Ammon's horn (tissue), 1 donor: Measurements from ENCODE around the gene PHF21B.
A peak's percentile ranks its signal among the peaks of the same experiment; 100 is the strongest.
"Not testable (repeated sequence)": the region's sequence is repeated elsewhere in the genome, so short reads cannot be mapped to it uniquely, and the experiment has no call there.

Source experiments
- DNase-seq: peaks from one replicate; pipeline ENCODE4 v3.0.0-alpha.2; 2016; ENCODE audit warnings: low spot score

Gene PHF21B

DNA sequence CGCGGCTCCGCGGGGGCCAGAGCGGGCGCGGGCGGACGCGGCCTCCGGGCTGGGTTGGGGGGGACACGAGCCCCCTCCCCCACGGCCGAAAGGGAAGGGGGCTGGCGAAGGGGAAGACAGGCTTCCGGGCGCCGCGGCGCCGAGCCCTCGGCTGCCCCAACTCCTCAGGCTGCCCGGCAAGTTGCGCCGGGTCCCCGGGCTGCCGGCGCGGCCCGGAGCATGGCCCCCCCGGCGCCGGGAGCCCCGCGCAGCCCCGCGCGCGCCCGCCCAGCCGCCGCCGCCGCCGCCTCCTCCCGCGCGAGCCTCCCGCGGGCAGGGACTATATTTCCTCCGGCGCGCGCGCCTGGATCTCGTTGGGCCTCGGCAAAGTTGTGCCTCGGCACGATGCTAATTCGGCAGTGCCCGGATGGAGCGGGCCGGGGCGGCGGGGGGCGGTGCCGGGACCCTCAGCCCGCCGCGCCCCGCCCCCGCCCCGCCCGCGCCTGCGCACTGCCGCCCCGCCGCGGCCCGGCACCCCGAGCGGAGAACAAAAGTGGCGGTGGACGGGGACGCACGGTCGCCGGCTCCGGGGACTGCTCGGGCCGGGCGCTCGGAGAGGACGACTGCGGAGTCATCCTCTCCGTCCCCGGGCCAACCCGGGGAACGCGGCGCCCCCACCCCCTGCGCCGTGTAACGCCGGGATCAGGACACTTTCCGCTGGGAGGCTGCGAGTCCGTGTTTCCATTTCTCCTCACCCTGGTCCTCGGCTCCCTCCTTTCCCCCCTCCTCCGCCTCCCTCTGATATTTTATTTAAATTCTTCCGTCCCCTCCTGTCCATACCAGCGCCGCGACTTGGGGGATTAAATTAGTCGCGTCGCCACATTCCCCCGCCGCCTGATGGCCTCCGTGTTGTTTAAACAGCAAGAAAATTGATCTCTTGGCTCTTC lies at the start of gene PHF21B:
Gene PHF21B, minus strand, starts transcription at position 400 of the 926 bp plus-strand sequence. CDS start 456 bp downstream, outside the sequence.
- DNase-seq: peak; percentile 52

DNA sequence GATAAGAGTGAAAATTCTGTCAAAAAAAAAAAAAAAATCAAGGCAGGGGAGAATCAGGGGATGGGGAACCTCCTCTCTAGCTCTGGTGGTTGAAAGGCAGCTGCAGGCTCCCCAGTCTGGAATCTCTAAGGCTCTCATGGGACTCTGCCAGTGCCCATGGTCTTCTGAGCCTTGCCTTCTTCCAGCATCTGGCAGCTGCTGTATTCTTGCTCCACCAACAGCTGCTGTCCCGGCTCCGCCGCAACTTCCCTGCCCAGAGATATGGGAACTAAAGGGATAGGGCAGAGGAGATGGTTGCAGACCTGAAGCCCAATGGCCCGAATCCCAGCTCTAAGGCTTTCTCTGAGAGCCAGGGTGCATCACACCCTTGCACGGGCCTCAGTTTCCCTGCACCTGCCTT lies 49.5 kb upstream of the PHF21B start:
- no peak for DNase-seq

- DNase-seq: no peak
These were observed 48.8 kb upstream of the PHF21B start for GRCh38 chr22:45058622-45058912.

GRCh38 chr22:45055936-45056335 lies 46.1 kb upstream of the PHF21B start:
- no peak for DNase-seq

- no peak for DNase-seq
These were observed 43.8 kb upstream of the PHF21B start for GRCh38 chr22:45053571-45053970.

DNA sequence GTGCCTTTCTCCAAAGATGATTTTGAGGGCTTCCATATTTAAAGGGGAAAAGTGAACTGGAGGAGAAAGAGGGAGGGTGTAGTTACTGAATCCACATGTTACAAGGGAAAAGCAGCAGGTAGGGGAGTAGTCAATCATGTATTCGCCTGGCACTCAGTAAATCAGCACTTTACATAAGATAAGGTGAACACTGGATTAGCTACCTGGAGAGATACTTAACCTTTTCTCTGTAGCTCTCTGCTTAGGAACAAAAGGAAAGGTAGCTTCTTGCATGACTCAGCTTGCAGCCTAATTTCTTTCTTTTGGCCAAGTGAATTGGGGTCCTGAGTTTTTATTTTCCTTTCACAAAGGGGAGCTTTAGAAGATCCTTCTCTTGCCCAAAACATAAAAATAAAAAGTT lies 43.3 kb upstream of the PHF21B start:
- DNase-seq: no peak

GRCh38 chr22:45052665-45053064 lies 42.9 kb upstream of the PHF21B start:
- not testable (repeated sequence) for DNase-seq

DNA sequence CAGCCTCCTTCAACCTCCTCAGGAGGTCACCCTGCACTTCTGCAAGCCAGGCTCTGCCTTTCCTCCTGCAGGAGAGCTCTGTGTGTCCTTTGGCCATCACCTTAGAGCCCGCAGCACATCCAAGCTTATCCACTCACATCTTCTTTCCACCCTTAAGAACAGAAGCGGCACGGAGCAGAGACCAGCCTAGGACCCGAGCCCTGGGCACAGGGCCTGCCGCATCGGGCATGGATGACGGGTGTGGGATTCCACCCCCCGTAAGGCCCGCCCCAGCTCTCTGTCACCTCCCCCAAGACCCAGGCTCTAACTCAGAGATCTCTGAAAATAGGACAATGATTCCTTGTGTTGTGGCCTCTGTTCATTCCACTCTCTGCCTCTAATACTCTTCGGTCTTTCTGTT lies 42.1 kb upstream of the PHF21B start:
- no peak for DNase-seq

- DNase-seq: no peak
These were observed 41.6 kb upstream of the PHF21B start for GRCh38 chr22:45051419-45051818.

GRCh38 chr22:45047260-45047659 lies 37.5 kb upstream of the PHF21B start:
- DNase-seq: no peak

- DNase-seq: no peak
These were observed 35.4 kb upstream of the PHF21B start for GRCh38 chr22:45045208-45045607.

DNA sequence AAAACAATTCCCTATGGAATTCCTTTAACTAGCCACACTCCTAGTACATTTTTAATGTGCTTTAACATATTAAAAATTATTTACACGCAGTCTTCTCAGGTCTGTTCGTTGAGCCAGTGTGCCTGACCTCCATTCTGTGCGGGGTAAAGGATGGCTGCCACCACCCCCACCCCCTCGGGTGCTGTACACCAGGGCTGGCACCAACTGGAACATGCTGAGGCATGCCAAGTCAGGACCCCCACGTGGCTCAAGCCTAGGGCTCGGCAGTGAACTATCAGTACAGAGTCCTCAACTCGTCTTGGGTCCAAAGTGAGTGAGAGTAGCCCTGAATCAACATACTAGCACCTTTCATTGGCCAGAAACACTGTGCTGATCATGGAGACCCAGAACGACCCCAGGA lies 32.5 kb upstream of the PHF21B start:
- DNase-seq: no peak

DNA sequence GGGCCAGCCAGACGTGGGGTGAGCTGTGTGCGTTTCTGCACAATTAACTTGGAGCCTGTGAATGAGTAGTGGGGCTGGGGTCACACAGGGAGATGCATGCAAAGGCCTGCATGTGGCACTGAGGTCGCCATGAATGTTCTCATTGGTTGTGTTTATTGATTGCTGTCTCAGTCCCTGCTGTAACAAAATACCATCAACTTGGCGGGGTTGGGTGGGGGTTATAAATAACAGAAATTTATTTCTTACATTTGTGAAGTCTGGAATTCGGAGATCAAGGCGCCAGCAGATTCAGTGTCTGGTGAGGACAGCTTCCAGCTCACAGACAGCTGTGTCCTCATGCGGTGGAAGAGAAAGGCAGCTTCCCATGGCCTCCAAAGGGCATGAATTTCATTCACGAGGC lies 29.3 kb upstream of the PHF21B start:
- DNase-seq: no peak

DNA sequence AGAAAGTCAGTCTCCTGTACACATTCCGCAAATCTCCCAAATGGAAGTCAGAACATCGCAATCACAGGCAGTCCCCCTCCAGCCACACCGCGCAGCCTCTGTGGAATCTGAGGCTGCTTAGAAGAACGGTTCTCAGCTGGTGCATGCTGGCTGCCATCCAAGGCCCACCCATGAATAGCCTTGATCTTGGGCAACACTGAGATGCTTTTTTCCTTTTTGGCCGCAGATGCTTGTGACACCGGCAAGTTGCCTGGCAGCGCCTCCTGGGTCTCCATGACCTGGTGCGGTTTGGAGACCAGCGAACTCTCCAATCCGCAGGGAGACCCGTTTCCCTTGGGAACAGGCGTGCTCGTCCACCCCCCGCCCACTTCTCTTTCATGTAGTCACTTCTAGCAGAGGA lies 26.3 kb upstream of the PHF21B start:
- DNase-seq: peak; percentile 66

GRCh38 chr22:45034821-45035220 lies 25.0 kb upstream of the PHF21B start:
- DNase-seq: no peak

DNA sequence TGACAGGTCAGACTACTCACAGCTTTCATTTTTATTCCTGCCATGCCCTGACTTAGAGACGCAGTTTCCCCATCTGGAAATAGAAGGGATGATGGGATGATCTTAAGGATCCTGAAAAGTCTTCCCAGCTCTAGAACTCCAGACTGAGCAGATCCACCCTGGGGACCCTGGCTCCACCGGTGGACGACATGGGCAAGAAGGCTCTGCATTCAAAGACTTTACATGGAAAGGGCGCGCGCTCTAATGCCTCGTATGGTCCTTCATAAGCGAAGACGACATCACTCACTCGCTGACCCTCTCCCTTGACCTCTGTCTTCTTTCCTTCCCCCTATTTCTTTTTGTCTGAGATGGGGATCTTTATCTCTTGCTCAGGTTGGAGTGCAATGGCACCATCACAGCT lies 24.4 kb upstream of the PHF21B start:
- no peak for DNase-seq

DNA sequence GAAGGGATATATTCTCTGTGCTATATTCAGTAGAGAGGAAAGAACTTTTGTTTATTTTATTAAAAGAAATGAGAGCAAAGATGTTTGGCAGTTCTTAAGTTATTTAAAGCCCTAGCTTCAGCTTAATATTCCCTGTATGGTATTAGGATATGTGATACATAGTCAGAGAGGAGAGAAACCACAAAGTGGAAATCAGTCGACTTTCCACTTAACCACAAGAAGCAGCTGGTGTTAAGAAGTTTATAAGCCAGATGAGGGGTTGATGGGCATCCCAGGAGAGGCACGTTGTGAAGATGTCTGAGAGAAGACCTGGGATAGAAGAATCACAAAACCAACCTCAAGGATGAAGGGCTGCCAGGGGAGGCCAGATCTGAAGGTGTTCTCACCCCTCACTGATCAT lies 23.3 kb upstream of the PHF21B start:
- DNase-seq: no peak

DNA sequence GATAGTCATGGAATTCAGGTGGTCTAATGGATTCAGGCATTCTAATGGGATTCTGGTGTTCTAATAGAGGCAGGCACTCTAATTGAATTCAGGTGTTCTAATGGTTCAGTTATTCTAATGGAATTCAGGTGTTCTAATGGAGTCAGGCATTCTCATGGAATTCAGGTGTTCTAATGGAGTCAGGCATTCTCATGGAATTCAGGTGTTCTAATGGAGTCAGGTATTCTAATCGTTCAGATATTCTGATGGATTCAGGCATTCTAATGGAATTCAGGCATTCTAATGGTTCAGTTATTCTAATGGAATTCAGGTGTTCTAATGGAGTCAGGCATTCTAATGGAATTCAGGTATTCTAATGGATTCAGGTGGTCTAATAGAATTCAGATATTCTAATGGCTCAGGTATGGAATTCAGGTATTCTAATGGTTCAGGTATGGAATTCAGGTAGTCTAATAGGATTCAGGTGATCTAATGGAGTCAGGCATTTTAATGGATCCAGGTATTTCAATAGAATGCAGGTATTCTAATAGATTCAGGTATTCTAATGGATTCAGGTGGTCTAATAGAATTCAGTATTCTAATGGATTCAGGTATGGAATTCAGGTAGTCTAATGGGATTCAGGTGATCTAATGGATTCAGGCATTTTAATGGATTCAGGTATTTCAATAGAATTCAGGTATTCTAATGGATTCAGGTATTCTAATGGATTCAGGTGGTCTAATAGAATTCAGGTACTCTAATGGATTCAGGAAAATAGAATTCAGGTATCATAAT lies 22.0 kb upstream of the PHF21B start:
- no peak for DNase-seq

DNA sequence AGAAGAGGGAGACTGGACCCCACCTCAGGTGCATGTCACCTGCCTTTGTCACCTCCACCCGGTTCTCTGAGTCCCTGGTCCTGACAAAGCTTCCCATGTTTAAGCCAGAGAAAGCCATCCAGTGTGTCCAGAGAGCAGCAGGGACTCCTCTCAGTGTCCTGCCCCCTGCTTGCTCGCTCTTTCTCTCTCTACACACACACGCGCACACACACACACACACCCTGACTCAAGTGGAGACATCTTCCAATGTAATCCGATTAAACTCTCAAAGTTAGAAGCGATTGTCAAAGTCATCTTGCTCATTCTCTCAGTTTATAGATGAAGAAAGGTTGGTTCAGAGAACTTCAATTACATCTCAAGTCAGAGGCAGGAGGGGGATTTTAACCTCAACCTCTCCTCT lies 19.7 kb upstream of the PHF21B start:
- no peak for DNase-seq

DNA sequence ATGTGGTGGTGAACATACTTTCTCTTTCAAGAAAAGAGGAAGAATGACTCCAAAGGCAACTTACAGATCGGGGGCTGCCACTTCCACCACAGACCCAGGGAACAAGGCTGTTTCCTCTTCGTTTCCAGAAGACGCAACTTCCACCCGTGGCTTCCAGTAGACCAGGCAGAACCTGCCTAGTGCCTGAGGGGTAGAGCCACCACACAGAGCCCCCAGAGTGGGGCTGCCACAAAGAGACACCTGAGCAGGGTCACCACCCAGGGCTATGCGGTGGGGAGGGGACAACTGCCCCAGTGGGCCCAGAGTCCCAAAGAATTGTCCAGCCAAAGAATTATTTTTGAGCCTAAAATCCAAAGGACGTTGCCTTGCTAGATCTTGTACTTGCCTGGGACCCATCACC lies 16.7 kb upstream of the PHF21B start:
- no peak for DNase-seq

DNA sequence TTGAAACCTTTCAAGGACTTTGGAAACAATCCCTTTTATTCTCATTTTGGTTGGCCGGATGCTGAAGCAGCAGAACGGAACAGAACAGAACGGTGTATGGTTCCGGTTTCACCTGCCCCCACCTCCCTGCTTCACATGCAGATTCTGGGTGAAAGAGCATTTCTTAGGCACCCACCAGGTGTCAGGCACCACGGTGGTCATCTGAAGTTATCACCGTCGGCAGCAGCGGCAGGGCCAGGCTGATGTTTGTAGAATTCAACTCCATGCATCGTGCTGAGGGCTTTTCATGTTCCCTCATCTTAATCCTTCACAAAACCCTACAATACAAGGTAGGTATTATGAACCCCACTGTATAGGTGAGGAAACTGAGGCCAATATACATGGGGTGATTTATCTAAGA lies 13.6 kb upstream of the PHF21B start:
- no peak for DNase-seq

DNA sequence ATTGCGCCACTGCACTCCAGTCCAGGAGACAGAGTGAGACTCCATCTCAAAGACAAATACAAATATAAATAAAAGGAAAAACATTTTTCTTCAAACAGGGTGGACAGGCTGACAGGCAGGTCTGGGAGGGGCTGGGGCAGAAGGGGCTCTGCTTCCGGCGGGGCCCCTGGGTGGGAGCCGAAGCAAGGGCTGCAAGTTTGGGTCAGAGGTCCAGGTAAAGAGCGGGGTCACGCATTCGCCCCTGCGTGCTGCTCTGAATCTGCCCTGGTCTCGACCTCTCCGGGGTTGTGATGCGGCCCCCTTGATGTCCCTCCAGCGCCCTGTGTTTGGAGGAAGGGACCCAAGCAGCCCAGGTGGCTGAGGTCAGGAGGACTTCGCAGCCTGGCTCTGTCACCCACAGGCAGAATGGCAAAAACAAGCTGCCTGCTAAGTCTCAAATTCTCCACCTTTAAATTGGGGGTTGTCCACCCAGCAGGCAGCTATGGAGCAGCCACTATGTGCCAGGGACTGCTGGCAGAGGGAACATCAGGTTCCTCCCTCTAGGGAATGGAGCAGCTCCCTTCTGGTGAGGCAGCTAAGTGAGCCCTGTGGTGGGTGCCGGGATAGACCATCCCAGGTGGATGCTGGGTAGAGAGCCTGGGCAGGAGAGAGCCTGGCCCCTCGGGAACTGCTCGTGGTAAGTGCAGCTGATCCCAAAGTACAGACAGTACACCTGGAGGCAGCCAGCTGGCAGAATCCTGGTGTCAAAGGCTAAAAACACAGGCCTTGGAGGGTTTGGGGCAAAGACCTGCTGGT lies 10.3 kb upstream of the PHF21B start:
- DNase-seq: no peak

DNA sequence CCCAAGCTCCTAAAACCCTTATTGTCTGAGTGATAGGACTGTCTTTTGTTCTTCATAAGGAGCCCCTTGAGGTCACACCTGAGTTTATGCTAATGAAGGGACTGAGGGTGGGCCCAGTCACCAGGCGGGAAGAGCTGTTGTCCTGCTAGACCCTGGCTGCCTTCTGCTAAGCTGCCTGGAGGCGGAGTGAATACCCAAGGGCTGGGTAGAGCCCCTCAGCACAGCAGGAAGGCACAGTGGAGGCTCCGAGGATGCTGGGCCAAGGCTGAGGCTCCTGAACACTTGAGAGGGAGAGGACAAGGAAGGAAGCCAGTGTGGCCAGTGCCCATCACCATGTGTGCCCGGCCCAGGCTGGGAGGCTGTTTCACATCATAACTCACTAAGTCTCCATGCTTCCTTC lies 4.8 kb upstream of the PHF21B start:
- no peak for DNase-seq
